ENCODE data around the gene ADORA2A. TPM values are rescaled to one million over a fixed set of nuclear protein-coding genes. Genes with fewer than 3 reads are reported as not detected.

ADORA2A gene
- total and polyA plus RNA-seq, 2 experiments from 2014 or later = 0.54 to 0.64 TPM

DNA sequence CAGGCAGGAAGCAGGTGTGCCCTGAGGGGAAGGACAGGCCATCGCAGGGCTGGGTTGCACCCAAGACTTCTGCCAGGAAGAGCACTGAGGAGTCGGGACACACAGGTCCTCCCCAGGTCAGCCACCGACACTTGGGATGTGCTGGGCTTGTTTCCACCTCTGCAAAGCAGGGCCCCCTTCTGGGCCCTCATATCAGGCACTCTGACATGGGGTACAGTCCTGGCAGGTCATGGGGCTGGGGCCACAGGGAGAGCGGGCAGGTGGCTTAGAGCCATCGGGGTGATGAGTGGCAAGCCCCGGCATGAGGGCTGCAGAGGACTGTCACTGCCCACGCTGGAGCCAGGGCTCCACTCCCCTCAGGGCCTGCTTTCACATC lies 7.9 kb upstream of the ADORA2A start:
- WGBS, 2 experiments (ENCODE audit: low coverage in 1 of 2, low lambda C conversion rate in 2 of 2, missing lambda C conversion rate in 2 of 2) = 63 to 70% methylated on average over 7 of the region's 7 CpGs
- DNase-seq = no peak
- no peaks in the 10 kb centered on the region for H3F3A ChIP-seq (ENCODE audit: insufficient read depth)
- H4K20me1 ChIP-seq (ENCODE audit: insufficient read depth) = no peaks in the 10 kb centered on the region
- no peaks in the 10 kb centered on the region for H3K36me3 ChIP-seq (ENCODE audit: low read depth)
- no peak overlapping the region for H3K4me2 ChIP-seq (ENCODE audit: unreplicated experiment)
- no peaks in the 10 kb centered on the region for H3K27me3 ChIP-seq (replicated peaks; ENCODE audit: insufficient read depth)
- H3K4me3 ChIP-seq = no peak overlapping the region
- no peaks in the 10 kb centered on the region for H3K9me2 ChIP-seq (ENCODE audit: insufficient read depth)
- H3K27ac ChIP-seq = no peak overlapping the region
- in situ Hi-C loops (cut with MboI) = loop anchor here (10.0 kb wide), 1 partner anchor 85 kb away; no protein-coding TSS in a partner anchor
- H3K9ac ChIP-seq = no peak overlapping the region
- H3K4me1 ChIP-seq (ENCODE audit: insufficient read depth) = no peaks in the 10 kb centered on the region
- no peaks in the 10 kb centered on the region for H3K9me3 ChIP-seq (ENCODE audit: low read depth)
- TF ChIP-seq EZH2 (IDR thresholded peaks at IDR 0.05; ENCODE audit: insufficient read depth, poor library complexity, severe bottlenecking) (no peak), EZH2phosphoT487 (IDR thresholded peaks at IDR 0.05; ENCODE audit: insufficient read depth, low read depth) (no peak)
- H3K79me2 ChIP-seq (ENCODE audit: insufficient read depth) = no peaks in the 10 kb centered on the region
- H2AFZ ChIP-seq = no peak overlapping the region

DNA sequence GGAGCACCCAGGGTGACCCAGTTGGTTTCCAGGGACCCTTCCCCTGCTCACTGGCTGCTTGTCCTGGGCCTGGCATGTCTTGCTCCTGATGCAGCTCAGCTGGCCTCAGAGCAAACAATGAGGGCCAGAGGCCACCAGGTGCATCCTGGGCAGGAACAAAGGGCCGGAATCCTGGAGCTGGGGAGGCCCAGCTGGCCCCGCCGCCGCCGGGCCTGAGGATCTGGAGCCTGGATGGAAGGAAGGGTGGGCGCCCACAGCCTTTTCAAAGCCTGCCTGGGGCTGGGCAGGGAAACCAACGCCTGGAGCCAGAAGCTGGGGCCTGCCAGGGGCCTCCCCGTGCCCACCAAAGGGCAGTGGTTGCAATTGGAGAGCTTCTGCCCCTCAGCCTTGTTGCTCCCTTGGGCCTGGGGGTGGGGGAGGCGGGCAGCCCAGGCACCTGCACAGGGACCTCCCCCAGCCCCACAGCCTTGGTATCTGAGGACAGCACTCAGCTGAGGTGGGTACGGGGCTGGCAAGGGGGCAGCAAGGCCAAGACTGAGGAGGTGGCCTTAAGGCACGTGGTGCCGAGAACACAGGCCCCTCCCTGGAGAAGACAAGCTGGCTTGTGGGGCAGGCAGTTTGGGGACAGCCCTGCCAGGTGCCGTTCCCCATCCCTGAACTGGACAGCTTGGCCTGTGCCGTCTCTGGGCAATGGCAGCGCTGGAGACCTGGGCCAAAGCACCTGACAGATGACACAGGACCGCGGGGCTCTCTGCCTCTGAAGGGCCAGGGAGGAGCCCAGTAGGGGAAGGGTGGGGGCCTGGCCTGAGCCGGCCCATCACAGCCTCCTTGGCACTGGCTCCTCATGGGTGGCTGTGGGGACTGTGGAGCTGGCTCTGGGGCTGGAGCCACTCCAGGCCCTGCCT lies 7.1 kb upstream of the ADORA2A start:
- DNase-seq = no peak
- Histone ChIP-seq H3K4me1 (ENCODE audit: insufficient read depth) (no peaks in the 10 kb centered on the region), H3K4me3 (no peak overlapping the region), H3F3A (ENCODE audit: insufficient read depth) (no peaks in the 10 kb centered on the region), H3K9me2 (ENCODE audit: insufficient read depth) (no peaks in the 10 kb centered on the region), H3K36me3 (ENCODE audit: low read depth) (no peaks in the 10 kb centered on the region), H3K27ac (no peak overlapping the region), H3K79me2 (ENCODE audit: insufficient read depth) (no peaks in the 10 kb centered on the region), H3K9me3 (ENCODE audit: low read depth) (no peaks in the 10 kb centered on the region), H3K27me3 (replicated peaks; ENCODE audit: insufficient read depth) (no peaks in the 10 kb centered on the region), H3K9ac (no peak overlapping the region), H2AFZ (no peak overlapping the region), H3K4me2 (ENCODE audit: unreplicated experiment) (no peak overlapping the region), H4K20me1 (ENCODE audit: insufficient read depth) (no peaks in the 10 kb centered on the region)
- in situ Hi-C loops (cut with MboI) = no loop called here
- 43 to 48% methylated on average over 18 of the region's 18 CpGs for whole genome bisulfite sequencing, 2 experiments (ENCODE audit: low coverage in 1 of 2, low lambda C conversion rate in 2 of 2, missing lambda C conversion rate in 2 of 2)
- TF ChIP-seq EZH2phosphoT487 (IDR thresholded peaks at IDR 0.05; ENCODE audit: insufficient read depth, low read depth) (no peak), EZH2 (IDR thresholded peaks at IDR 0.05; ENCODE audit: insufficient read depth, poor library complexity, severe bottlenecking) (no peak)

DNA sequence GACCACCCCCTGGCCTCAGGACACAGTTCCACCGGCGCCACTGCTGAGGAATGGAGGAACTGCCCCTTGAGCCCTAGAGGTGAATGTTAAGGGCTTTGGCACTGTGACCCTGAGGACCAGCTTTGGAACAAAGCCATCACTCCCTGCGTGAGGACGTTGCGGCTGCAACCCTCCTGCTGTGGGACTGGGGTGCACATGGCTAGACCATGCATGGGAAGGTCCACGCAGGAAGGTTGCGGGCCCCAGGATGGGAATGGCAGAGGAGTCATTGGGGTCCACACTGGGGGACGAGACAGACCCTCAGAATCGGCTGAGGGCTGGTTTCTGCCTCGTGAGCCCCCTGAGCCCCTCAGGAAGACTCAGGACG lies 6.4 kb upstream of the ADORA2A start:
- H3K9me2 ChIP-seq (ENCODE audit: insufficient read depth) = no peaks in the 10 kb centered on the region
- no peaks in the 10 kb centered on the region for H3K27me3 ChIP-seq (replicated peaks; ENCODE audit: insufficient read depth)
- WGBS, 2 experiments (ENCODE audit: low coverage in 1 of 2, low lambda C conversion rate in 2 of 2, missing lambda C conversion rate in 2 of 2) = 79 to 81% methylated on average over 10 to 11 of the region's 11 CpGs
- no peaks in the 10 kb centered on the region for H3F3A ChIP-seq (ENCODE audit: insufficient read depth)
- no peaks in the 10 kb centered on the region for H3K4me1 ChIP-seq (ENCODE audit: insufficient read depth)
- TF ChIP-seq EZH2phosphoT487 (IDR thresholded peaks at IDR 0.05; ENCODE audit: insufficient read depth, low read depth) = no peak
- H3K36me3 ChIP-seq (ENCODE audit: low read depth) = no peaks in the 10 kb centered on the region
- no peaks in the 10 kb centered on the region for H4K20me1 ChIP-seq (ENCODE audit: insufficient read depth)
- no peak overlapping the region for H3K4me3 ChIP-seq
- no peaks in the 10 kb centered on the region for H3K9me3 ChIP-seq (ENCODE audit: low read depth)
- H3K27ac ChIP-seq = no peak overlapping the region
- in situ Hi-C loops (cut with MboI) = no loop called here
- no peaks in the 10 kb centered on the region for H3K79me2 ChIP-seq (ENCODE audit: insufficient read depth)
- H2AFZ ChIP-seq = no peak overlapping the region
- H3K4me2 ChIP-seq (ENCODE audit: unreplicated experiment) = no peak overlapping the region
- no peak for DNase-seq
- no peak overlapping the region for H3K9ac ChIP-seq

DNA sequence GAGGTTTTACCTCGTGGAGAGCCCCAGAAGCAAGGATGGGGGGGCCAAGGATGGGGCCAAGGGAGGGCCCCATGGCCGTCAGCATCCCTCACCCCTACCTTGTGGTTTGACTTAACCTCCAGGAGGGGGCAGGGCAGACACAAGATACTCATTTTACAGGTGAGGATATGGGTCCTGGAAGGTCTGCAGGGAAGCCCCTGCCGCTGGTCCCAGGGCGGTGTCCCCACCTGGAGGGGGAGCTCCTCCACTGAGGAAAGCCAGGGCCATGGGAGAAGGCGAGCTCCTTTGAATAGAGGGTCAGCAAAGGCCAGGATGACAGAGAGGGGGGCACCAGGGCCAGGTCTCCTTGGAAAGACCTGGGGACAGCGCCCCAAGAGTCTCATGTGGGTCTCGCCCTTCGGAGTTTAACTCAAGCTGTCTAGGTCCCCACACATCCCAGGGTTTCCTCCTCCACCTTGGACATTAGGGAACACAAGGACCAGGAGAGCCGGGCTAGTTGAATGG lies 5.9 kb upstream of the ADORA2A start:
- no peak overlapping the region for H3K4me2 ChIP-seq (ENCODE audit: unreplicated experiment)
- H3K27ac ChIP-seq = no peak overlapping the region
- no peaks in the 10 kb centered on the region for H3K36me3 ChIP-seq (ENCODE audit: low read depth)
- no peak overlapping the region for H3K9ac ChIP-seq
- H3K9me2 ChIP-seq (ENCODE audit: insufficient read depth) = no peaks in the 10 kb centered on the region
- no peaks in the 10 kb centered on the region for H3K9me3 ChIP-seq (ENCODE audit: low read depth)
- H3K4me3 ChIP-seq = no peak overlapping the region
- H2AFZ ChIP-seq = no peak overlapping the region
- WGBS, 2 experiments (ENCODE audit: low coverage in 1 of 2, low lambda C conversion rate in 2 of 2, missing lambda C conversion rate in 2 of 2) = 40 to 48% methylated on average over 8 to 9 of the region's 9 CpGs
- H3K79me2 ChIP-seq (ENCODE audit: insufficient read depth) = no peaks in the 10 kb centered on the region
- no peaks in the 10 kb centered on the region for H4K20me1 ChIP-seq (ENCODE audit: insufficient read depth)
- H3K4me1 ChIP-seq (ENCODE audit: insufficient read depth) = no peaks in the 10 kb centered on the region
- TF ChIP-seq EZH2phosphoT487 (IDR thresholded peaks at IDR 0.05; ENCODE audit: insufficient read depth, low read depth) (no peak), EZH2 (IDR thresholded peaks at IDR 0.05; ENCODE audit: insufficient read depth, poor library complexity, severe bottlenecking) (no peak)
- no peaks in the 10 kb centered on the region for H3K27me3 ChIP-seq (replicated peaks; ENCODE audit: insufficient read depth)
- DNase-seq = no peak
- in situ Hi-C loops (cut with MboI) = no loop called here
- H3F3A ChIP-seq (ENCODE audit: insufficient read depth) = no peaks in the 10 kb centered on the region
